Measurements from ENCODE around the gene SLC24A4. TPM values are rescaled to one million over a fixed set of nuclear protein-coding genes. Genes with fewer than 3 reads are reported as not detected.

Gene SLC24A4
- total RNA-seq, 4 donors from 2014 or later, result 6.9 to 15.1 (median 8.3) TPM

DNA sequence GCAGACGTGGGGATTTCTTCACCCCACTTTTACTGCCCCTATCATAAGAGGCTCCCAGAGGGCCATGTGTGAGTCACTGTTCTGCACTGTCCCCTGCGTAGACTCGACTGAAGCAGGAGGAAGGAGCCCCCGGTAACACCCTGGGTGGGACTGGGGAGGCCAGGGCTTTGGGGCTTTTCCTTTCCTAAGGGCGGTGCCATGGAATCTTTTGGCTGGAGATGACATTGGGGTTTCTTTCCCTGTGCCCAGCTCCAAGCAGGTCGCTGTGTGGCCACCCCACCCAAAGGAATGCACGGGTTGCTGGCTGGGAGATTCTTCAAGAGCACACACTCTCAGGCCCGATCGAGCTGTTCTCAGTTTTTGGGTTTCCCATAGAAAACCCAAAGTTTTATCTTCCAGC lies 128.3 kb downstream of the SLC24A4 start:
- 63 to 64% methylated on average over 8 to 9 of the region's 9 CpGs for WGBS, 2 donors
- H3K27me3 ChIP-seq, result no peaks in the 10 kb centered on the region
- peaks cover 0 to 12% (median 0%) of the 10 kb centered on the region in 3 donors for H3K36me3 ChIP-seq
- TF ChIP-seq EP300 (IDR thresholded peaks at IDR 0.05), result no peak
- no peak for TF ChIP-seq POLR2A (IDR thresholded peaks at IDR 0.05)
- TF ChIP-seq, protein P1, sequence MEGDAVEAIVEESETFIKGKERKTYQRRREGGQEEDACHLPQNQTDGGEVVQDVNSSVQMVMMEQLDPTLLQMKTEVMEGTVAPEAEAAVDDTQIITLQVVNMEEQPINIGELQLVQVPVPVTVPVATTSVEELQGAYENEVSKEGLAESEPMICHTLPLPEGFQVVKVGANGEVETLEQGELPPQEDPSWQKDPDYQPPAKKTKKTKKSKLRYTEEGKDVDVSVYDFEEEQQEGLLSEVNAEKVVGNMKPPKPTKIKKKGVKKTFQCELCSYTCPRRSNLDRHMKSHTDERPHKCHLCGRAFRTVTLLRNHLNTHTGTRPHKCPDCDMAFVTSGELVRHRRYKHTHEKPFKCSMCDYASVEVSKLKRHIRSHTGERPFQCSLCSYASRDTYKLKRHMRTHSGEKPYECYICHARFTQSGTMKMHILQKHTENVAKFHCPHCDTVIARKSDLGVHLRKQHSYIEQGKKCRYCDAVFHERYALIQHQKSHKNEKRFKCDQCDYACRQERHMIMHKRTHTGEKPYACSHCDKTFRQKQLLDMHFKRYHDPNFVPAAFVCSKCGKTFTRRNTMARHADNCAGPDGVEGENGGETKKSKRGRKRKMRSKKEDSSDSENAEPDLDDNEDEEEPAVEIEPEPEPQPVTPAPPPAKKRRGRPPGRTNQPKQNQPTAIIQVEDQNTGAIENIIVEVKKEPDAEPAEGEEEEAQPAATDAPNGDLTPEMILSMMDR (IDR thresholded peaks at IDR 0.05), result no peak
- H3K4me3 ChIP-seq, result no peak overlapping the region
- DNase-seq (ENCODE audit: low spot score in 2 of 2), result no peak
- peak overlapping the region in 1 of 4 donors; percentile 2 for H3K27ac ChIP-seq
- peaks cover 0 to under 1% (median 0%) of the 10 kb centered on the region in 4 donors for H3K4me1 ChIP-seq
- H3K9me3 ChIP-seq, result no peaks in the 10 kb centered on the region

DNA sequence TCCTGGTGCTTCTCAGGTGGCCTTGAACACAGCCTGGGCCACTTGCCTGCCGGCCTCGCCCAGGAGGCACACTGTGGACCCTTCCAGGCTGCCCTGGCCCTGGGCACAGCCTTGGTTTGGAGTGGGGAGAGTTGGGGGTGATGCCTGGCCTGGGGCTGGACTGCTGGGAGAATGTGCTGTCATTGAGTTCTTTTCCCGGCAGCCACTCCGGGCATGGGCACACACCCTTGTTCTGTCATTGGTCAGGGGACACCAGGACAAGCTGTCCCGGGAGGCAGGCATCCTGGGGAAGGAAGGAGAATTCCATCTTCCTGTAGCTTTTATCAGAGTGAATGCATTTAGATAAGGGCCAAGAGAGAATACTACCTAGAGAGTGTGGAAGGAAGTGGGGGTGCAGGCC lies 128.8 kb downstream of the SLC24A4 start:
- no peaks in the 10 kb centered on the region for H3K9me3 ChIP-seq
- peaks cover 0 to 5% (median 2%) of the 10 kb centered on the region in 4 donors for H3K4me1 ChIP-seq
- no peak overlapping the region for H3K27ac ChIP-seq
- WGBS, 2 donors, result 68 to 80% methylated on average over 5 of the region's 5 CpGs
- DNase-seq (ENCODE audit: low spot score in 2 of 2), result no peak
- no peaks in the 10 kb centered on the region for H3K27me3 ChIP-seq
- TF ChIP-seq, protein P1 (IDR thresholded peaks at IDR 0.05), result no peak
- H3K36me3 ChIP-seq, result peaks cover 0 to 12% (median 0%) of the 10 kb centered on the region in 3 donors
- no peak overlapping the region for H3K4me3 ChIP-seq

GRCh38 chr14:92452471-92452870 lies 129.5 kb downstream of the SLC24A4 start:
- no peak for DNase-seq (ENCODE audit: low spot score in 2 of 2)
- peaks cover 0 to 7% (median 3%) of the 10 kb centered on the region in 4 donors for H3K4me1 ChIP-seq
- peaks cover 0 to 10% (median 0%) of the 10 kb centered on the region in 3 donors for H3K36me3 ChIP-seq
- no peak overlapping the region for H3K27ac ChIP-seq
- no peaks in the 10 kb centered on the region for H3K27me3 ChIP-seq
- H3K4me3 ChIP-seq, result no peak overlapping the region
- H3K9me3 ChIP-seq, result no peaks in the 10 kb centered on the region
- 84 to 88% methylated on average over 14 of the region's 14 CpGs for WGBS, 2 donors
- TF ChIP-seq, protein P1 (IDR thresholded peaks at IDR 0.05), result no peak
- TF ChIP-seq POLR2A (IDR thresholded peaks at IDR 0.05), result no peak
- no peak for TF ChIP-seq EP300 (IDR thresholded peaks at IDR 0.05)

GRCh38 chr14:92453691-92454090 lies 130.7 kb downstream of the SLC24A4 start:
- 89% methylated on average over 8 of the region's 8 CpGs for WGBS, 2 donors
- TF ChIP-seq POLR2A (IDR thresholded peaks at IDR 0.05) (no peak), EP300 (IDR thresholded peaks at IDR 0.05) (no peak)
- TF ChIP-seq, protein P1 (IDR thresholded peaks at IDR 0.05), result no peak

GRCh38 chr14:92455231-92455630 lies 132.3 kb downstream of the SLC24A4 start:
- DNase-seq (ENCODE audit: low spot score in 2 of 2), result no peak
- H3K4me3 ChIP-seq, result no peak overlapping the region
- 94 to 98% methylated on average over 2 of the region's 2 CpGs for WGBS, 2 donors
- no peak for TF ChIP-seq POLR2A (IDR thresholded peaks at IDR 0.05)
- no peak overlapping the region for H3K27ac ChIP-seq
- H3K9me3 ChIP-seq, result no peaks in the 10 kb centered on the region
- H3K27me3 ChIP-seq, result no peaks in the 10 kb centered on the region
- peaks cover 0 to 21% (median 3%) of the 10 kb centered on the region in 4 donors for H3K4me1 ChIP-seq
- H3K36me3 ChIP-seq, result peaks cover 0 to 14% (median 0%) of the 10 kb centered on the region in 3 donors

More at GRCh38 chr14:92453691-92454090, 130.7 kb downstream of the SLC24A4 start:
- Histone ChIP-seq H3K36me3 (peaks cover 0 to 14% (median 0%) of the 10 kb centered on the region in 3 donors), H3K4me3 (no peak overlapping the region), H3K27ac (no peak overlapping the region), H3K9me3 (no peaks in the 10 kb centered on the region), H3K4me1 (peaks cover 0 to 7% (median 3%) of the 10 kb centered on the region in 4 donors), H3K27me3 (no peaks in the 10 kb centered on the region)
- DNase-seq (ENCODE audit: low spot score in 2 of 2), result no peak
